HS-5 (cell line): ENCODE measurements around the gene ATP6V0B.

Experiments
- DNase-seq: peaks from one replicate; pipeline ENCODE4 v3.0.0-alpha.2; 2012; ENCODE audit warnings: low read depth

ATP6V0B gene

GRCh38 chr1:43969746-43970466, 4.9 kb upstream of the ATP6V0B start, which contains the start of gene DPH2:
DPH2 (plus strand) TSS chr1:43970010; CDS start chr1:43970176, 166 bp downstream.
- DNase-seq: peak; percentile 84

DNA sequence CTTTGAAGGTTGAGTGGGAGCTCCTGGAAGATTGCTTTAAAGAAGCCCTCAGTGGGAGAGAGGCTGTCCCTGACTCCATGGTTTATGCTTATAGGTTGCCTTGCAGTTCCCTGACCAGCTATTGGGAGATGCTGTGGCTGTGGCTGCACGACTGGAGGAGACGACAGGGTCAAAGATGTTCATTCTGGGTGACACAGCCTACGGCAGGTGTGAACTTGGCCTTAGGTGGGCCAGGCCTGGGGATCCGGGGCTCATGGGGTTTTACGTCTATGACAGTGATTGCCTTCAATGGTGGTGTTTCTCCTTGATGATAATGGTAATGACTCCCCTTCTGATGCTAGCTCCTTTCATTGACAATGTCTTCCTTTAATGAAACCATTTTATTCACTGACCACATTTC, 4.3 kb upstream of the ATP6V0B start:
- DNase-seq: no peak

GRCh38 chr1:43970911-43971310, 3.8 kb upstream of the ATP6V0B start:
- DNase-seq: no peak

- no peak for DNase-seq
Observed at GRCh38 chr1:43971336-43971980, 3.3 kb upstream of the ATP6V0B start.

GRCh38 chr1:43973981-43974442, 748 bp upstream of the ATP6V0B start:
- DNase-seq: no peak

DNA sequence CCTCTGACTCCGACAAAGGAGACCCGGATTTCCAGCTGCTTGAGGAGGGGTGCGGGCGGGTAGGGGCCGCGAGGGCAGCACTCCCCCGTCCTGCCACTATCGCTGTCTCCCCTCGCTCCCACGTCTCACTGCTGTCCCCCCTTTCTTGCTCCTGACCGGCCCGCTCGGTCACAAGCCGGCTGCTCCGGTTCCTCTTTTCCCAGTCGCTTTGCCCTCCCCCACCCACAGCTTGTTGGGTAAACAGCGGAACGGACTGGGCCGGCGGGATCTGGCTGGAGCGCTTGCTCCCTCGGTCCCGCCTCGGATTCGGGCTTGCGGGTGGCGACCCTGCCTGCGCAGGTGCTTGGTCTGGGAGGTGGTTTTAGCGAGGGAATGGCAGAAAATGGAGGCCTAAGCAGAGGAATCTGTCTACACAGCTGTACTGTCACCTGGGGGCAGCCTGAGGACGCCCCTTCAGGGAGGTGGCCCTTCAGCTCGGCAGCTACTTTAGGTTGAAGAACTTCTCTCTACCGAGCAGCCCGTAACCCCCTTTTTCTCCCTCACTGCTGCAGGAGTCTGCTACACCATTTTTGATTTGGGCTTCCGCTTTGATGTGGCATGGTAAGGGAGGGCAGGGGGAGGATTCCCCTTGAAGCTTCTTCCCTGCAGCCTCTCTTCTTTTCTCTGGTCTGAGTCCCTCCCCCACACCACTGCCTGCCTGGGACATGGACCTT, 645 bp downstream of the ATP6V0B start:
- no peak for DNase-seq

DNA sequence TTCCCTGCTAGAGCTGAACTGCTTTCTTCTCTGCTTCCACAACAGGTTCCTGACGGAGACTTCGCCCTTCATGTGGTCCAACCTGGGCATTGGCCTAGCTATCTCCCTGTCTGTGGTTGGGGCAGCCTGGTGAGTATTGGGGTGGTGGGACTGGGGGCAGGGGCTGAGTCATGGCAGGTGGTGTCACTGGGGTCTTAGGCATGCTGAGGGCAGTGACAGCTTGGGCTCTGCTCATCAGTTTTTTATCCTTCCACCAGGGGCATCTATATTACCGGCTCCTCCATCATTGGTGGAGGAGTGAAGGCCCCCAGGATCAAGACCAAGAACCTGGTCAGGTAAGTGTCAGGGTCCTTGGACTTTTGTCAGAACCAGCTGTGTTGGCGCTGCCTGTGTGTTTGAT, 1.3 kb downstream of the ATP6V0B start:
- DNase-seq: no peak

DNA sequence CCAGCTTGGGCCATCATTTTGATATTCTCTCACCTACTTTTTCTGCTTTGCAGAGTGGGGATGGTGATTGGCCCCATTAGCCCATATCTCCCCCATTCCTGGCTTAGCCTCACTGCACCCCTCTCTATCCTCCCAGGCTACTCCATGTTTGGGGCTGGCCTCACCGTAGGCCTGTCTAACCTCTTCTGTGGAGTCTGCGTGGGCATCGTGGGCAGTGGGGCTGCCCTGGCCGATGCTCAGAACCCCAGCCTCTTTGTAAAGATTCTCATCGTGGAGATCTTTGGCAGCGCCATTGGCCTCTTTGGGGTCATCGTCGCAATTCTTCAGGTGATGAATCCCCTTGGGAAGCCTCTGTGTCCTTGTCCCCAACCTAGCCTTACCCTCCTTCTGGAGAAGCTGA, 2.1 kb downstream of the ATP6V0B start:
- DNase-seq: no peak

GRCh38 chr1:43977376-43978263, 2.9 kb downstream of the ATP6V0B start:
- DNase-seq: no peak

DNA sequence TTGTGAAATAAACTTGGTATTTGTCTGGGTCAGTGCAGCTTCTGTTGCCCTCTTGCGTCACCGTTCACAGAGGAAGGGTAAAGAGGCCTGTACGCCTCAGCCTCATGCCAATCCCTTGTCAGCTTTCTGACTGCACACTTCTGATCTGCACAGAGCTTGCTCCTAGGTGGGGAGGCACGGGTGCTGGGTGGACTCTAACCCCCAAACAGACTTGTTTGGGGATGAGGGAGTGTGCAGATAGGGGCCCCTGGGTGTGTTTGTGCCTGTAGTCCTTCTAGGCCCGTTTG, 3.4 kb downstream of the ATP6V0B start:
- DNase-seq: no peak

DNA sequence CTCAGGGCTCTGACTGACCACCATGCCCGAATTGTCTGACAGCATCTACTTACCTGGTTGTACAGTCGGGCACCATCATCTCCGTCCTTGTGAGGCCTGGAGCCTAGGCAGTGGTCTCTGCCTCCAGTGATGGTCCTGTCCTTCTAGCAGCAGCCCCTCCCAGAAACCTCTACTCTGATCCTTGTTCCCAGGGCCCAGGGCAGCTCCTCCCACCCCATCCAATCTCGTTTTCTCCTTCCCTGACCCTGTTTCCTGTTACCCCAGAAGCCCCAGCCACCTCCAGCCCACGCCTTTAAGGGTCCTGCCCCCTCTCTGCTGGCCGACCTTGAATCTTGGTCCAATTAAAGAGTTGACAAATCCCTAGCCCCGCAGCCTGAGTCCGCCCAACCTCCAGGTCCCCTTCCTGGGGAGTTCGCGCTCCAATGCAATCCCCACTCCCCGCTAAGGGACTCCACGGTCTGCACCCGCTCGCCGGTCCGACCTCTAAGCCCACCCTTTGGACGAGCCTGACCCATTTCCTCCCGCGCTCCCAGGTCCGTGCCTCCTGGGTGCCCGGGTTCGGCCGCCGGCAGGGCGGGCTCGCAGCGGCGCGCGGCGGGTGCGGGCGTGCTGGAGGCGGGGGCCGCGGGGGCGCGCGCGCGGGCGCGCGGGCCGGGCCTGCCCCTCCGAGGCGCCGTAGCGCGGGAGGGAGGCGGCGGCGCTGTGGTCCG, 3.9 kb downstream of the ATP6V0B start, which contains the start of gene B4GALT2:
B4GALT2 (plus strand) TSS at position 660 of the 710 bp plus-strand sequence. CDS start 1,951 bp downstream, outside the sequence.
- DNase-seq: no peak

- DNase-seq: no peak
Observed at GRCh38 chr1:43979261-43979527, 4.4 kb downstream of the ATP6V0B start.

DNA sequence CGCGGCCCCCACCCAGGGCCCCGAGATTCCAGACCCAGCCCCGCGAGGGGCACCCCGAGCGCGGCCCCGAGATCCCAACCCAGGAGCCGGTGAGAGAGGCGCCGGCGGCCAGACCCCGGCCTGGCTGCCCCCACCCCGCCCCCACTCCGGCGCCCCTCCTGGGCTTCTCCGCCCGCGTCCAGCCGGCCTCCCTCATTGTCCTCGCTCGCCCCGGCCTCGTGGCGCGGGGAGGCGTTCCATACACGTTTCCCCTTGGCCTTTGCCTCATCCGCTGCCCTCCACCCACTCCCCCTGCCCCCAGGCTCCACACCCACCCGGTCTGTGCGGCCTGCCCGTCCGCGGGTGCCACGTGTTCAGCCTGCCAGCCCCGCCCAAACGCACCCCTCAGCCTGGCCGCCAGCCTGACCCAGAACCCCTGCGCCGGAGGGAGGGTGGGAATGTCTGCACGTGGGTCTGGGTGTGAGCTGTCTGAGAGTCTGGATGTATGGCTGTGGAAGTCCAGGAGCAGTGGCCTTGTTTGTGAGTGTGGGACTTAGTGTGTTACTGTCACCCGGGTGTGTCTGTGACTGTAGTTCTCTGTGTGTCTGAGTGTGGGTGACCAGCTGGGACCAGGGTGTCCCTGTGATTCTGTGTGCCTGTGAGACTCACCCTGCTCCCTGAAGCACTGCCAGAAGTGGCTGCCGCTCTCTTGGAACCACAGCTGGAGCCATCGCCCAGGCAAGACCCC, 4.9 kb downstream of the ATP6V0B start:
- DNase-seq: no peak

DNA sequence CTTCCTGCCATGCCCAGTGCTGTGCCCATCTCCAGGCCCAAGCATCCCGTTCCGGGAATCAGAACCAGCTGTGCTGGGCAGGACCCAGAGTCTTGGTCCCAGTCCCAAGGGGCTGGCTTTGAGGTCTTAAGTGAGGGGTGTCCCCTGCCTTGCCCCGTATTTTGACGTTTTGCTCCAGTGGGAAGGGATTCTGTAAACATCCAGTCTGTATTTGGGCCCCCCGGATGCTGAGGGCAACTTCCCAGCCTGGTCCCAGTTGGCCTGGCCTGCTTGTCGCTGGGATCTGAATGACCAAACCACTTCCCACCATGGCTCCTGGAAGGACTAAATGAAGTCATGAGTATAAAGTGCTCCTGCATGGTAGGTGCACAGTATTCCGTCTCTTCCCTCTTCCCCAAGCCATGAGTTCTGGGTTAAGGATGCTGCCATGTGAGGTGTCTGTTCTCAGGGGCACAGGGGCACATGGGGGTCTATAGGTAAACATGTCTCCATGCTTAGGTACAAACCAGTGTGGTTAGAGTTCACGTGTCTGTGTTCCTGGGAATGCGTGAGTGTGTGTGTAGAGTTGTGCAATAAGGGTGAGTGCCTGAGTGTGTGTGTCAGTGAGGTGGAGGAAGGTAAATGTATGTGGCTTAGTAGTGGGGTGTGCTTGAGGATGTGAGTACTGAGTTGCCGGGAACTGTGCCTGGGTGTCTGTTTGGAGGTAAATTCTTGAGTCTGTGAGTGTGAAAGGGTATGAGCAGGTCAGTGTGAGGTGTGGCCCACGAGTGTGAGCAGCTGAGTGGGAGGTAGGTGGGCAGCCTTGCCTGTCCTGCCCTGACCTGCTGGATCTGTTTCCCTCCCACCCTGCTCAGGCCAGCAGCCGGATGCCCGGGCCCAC, 5.7 kb downstream of the ATP6V0B start:
- no peak for DNase-seq

- no peak for DNase-seq
Observed at GRCh38 chr1:43981135-43981491, 6.4 kb downstream of the ATP6V0B start.

DNA sequence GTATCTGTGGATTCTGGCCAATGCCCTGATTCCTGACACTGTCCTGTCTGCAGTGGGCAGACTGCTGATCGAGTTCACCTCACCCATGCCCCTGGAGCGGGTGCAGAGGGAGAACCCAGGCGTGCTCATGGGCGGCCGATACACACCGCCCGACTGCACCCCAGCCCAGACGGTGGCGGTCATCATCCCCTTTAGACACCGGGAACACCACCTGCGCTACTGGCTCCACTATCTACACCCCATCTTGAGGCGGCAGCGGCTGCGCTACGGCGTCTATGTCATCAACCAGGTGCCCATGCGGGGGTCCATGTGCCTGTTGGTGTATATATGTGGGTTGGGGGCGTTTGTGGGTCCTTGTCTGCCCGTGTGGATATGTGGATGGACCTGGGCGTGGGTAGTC, 6.9 kb downstream of the ATP6V0B start:
- DNase-seq: no peak

- DNase-seq: no peak
Observed at GRCh38 chr1:43982241-43982640, 7.5 kb downstream of the ATP6V0B start.

DNA sequence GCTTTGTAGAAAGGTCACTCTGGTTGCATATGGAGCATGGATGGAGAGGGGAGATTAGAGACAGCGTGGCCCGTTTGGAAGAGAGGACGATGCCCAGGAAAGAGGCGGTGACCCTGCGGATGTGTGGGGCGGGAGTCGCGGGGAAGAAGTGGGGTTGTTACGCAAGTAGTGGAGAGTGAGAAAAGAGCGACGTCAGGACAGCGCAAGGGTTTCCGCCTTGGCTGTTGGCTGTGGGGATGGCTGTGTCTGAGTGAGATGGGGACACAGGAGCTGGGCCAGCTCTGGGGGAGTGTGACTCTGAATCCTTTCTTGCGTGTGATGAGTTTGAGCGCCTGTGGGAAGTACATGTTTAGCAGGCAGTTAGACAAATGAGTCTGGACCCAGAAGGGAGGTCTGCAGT, 8.0 kb downstream of the ATP6V0B start:
- no peak for DNase-seq

DNA sequence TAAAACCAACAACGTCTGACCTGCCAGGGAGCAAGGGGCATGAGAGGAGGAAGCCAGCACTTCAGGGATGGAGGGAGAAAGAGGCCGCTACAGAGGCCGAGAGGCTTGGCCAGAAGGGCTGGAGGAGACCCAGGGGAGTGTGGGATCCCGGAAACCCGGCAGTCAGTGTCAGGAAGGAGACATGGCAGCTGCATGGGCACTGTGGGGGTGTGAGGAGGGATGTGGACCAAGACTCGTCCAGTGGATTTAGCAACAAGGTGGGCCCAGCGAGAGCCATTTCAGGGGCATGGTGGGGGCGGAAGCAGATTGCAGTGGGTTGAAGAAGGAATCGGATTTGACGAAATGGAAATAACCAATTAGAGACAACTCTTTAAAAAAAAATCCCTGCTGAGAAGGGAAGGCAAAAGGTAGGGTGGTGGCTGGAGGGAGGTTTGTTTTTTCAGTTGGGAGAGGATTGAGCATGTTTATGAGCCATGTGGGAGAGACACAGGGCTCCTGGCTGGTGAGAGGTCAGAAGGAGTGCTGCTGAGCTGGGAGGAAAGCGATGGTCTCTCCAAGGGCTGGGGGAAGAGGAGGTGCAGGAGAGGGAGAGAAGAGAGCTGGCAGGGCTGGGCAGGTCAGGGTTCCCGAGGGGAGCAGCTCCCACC, 8.6 kb downstream of the ATP6V0B start:
- DNase-seq: no peak

DNA sequence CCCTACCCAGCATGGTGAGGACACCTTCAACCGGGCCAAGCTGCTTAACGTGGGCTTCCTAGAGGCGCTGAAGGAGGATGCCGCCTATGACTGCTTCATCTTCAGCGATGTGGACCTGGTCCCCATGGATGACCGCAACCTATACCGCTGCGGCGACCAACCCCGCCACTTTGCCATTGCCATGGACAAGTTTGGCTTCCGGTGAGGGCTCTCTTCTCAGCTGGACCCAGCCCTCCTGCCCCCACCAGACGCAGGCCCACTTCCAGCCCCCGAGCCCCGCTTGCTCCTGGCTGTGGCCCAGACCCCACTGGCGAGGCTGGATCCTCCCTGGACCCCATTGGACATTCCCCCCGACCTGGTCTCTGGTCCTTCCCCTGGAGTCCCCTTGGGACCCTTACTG, 10.1 kb downstream of the ATP6V0B start:
- no peak for DNase-seq
